NCI-H82 (cell line): ENCODE results near the gene CDH15.

ENCODE experiments used
- DNase-seq: peaks from one replicate; lab custom pipeline; 2025; lab: John Stamatoyannopoulos, UW

The CDH15 gene

DNA sequence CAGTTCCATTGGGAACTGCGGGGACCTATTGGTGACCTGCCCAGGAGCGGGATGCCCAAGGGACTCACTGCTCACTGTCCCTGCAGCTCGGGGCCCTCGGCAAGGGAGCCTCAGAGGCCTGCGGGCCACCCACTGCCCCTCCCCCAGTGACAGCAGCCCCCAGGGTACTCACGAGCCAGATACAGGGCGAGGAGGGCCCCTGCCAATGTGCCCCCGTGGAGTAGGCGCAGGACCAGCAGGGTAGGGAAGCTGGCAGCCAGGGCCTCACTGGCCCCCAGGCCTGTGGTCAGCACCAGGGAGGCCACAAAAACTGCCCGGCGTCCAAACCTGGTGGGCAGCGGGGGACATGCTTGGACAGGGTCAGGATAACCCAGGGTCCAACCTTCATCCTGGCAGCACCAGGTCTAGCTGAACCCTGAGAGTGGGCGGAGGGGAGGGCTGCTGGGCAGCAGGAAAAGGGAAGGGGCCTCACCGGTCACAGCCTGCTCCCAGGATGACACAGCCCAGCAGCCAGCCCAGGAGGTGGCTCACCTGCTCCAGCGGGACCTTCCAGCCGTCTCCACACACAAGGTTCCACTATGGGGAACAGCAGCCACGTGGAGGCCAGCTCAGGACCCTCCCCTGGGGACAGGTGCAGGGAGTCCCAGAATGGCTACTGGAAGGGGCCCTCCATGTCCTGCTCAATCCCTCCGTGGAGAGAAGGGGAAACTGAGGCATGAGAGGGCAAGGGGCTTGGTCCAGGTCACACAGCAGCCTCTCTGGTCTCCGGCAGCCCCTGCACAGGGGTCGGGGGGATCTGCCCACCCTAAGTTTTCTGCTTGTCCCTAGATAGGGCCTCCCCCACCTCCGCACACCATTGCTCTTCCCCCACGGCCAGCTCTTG, 27.9 kb downstream of the CDH15 start:
- no peak for DNase-seq

DNA sequence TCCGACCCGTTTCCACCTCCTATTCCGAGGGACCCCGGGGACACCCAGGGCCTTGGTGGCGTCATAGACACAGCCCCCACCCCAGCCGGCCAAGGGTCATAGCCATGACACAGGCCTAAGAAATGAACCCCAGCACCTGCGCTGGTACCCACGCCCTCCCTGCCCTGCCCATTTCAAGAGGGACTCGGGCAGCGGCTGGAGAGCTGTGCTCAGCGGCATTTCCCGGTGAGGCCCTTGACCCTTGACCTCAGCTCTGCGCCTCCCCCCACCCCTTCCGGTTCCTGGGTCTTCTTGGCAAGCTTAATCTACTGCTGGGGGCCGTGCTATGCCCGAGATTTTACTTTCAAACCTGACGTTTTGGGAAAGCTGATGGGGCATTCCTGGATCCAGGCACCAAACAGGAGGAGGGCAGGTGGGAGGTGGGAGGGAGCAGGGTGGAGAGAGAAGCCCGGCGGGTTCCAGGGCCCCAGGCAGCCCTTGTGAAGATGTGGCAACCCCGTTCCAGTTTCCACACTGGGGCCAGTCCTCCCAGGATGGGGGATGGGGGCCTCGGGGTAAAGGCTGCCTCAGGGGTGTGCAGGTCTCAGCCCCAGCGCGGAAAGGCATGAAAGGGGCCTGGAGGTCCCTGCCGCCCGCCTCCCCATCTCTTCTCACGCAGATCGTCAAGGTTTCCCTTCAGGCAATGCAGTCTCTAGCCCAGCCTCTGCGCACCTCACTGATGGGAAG, 28.7 kb downstream of the CDH15 start, which contains the start of gene SLC22A31:
SLC22A31 (minus strand) TSS at position 414 of the 726 bp plus-strand sequence; CDS start at position 378, 36 bp downstream.
- no peak for DNase-seq

DNA sequence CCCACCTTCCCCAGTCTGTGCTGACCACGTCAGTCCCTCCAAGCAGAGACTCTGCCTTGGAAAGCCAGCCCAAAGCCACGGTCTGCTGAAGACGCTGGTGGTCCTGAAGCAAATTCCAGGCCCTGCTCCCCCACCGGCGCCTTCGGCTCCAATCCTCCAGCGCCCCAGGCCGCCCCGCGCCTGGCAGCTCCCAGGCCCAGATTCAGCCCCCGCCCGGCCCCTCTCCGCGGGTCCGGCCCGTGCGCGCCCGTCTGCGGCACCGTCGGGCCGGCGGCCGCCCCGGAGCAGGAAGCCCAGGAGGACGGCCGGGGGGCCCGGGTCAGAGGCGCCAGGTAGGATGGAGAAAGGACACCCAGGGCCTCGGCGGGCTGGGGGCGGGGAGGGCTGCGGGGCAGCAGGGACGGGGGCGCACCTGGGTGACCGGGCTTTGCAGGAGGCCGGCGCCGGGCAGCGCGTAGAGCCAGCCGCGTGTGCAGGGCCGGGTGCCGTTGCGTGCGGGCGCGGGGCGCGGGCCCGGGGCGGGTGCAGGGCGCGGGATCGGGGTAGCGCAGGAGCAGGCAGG, 29.4 kb downstream of the CDH15 start:
- DNase-seq = no peak

DNA sequence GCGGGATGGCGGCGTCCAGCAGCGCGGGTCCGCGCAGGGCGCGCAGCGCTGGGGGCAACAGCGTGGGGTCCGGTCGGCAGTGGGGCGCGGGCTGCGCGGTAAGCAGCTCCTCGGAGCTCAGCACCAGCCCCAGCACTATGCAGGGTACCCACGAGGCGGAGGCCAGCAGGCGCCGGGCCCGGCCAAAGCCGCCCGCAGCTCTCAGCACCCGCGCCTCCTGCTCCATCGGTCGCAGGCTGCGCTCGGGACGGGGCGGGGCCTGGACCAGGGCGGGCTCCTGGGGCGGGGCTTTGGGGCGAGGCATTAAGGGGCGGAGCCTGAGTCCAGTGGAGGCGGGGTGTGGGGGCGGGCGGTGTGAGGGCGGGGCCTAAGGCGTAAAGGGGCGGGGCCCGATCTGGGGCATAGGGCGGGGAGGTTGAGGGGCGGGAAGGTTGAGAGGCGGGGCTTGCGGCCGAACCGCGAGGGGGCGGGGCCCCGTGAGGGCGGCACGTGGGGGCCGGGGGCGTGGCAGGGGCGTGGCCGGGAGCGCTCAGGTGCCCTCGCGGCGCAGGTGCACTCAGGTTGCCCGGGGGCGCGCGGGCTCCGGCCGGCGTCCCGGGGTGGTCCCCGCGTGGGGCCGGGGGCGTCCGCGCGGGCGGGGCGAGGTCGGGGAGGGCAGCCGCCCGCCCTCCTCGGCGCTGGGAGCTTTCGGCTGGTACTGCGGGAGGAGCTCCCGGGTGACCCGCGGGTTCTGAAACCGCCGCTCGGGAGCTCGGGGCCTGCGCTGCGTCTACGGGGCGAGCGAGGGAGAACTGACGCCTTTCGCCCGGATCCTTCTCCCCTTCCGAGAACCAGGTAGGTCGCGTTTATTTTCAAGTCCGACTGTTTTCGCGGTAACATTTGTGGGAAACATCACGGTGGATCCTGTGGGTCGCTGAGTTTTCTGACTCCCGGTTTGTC, 30.2 kb downstream of the CDH15 start:
- peak; percentile 88 for DNase-seq

DNA sequence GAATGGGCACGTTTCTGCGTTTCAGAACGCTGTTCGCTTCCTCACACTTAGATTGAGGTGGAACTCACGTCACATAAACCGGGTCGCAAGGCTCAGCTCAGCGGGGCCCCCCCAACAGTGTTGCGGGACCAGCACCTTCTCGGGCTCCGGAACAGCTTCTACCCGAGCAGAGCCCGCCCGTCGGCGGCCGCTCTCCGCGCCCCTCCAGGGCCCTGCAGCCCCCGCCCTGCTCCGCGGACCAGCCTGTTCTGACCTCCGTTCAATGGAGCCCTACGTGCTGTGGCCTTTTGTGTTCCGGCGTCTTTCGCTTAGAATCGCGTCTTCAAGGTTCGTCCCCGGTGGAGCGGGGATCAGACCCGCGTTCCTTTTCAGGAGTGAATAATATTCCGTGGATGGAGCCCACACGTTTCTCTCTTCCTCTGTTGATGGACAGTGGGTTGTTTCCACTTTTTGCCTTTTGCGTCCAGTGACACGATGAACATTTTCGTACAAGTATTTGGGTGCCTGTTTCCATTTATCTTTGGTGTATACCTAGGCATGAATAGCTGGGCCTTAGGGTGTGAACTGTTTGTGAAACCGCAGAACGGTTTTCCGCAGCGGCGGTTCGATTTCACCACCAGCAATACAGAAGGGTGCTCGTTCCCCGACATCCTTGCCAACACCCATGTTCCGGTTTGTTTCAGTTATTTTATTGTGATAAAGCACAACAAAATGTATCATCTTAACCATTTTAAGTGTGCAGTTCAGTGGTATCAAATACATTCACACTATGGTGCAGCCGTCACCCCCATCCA, 31.1 kb downstream of the CDH15 start:
- DNase-seq = no peak

DNA sequence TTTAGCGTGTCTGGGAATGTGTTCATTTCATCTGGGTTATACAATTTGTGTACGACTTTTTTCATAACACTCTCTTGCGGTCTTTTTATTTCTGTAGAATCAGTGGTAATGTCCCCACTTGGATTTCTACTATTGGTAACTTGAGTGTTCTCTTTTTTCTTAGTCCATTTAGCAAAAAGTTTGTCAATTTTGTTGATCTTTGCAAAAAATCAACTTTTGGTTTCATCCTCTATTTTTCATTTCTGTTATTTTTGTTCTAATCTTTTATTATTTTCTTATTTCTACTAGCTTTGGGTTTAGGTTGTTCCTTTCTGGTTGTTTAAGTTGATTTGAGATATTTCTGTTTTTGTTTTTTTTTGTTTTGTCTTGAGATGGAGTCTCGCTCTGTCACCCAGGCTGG, 36.4 kb downstream of the CDH15 start:
- no peak for DNase-seq

DNA sequence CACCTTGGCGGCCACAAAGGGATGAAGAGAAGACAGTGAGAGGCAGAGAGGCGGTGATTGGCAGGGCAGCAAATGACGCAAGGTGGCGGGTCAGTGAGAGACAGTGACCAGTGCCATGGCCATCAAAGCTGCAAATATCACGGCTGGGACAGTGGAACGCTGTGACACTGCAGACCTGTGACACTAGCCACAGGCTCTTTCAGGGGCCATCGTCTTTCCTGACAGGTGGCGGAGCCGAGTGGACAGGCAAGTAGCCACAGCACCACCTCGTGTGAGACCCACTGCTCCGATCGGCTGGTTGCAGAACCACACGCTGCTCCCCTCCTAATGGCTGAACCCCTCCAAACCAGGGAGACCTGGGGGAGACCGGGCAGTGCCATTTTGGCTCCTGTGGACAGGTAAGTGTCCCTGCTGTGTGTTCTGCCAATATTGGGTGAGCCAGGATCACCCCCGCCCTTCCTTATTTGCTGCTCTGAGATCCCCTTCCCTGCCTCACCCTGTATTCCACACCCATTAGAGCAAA, 38.0 kb downstream of the CDH15 start:
- no peak for DNase-seq

DNA sequence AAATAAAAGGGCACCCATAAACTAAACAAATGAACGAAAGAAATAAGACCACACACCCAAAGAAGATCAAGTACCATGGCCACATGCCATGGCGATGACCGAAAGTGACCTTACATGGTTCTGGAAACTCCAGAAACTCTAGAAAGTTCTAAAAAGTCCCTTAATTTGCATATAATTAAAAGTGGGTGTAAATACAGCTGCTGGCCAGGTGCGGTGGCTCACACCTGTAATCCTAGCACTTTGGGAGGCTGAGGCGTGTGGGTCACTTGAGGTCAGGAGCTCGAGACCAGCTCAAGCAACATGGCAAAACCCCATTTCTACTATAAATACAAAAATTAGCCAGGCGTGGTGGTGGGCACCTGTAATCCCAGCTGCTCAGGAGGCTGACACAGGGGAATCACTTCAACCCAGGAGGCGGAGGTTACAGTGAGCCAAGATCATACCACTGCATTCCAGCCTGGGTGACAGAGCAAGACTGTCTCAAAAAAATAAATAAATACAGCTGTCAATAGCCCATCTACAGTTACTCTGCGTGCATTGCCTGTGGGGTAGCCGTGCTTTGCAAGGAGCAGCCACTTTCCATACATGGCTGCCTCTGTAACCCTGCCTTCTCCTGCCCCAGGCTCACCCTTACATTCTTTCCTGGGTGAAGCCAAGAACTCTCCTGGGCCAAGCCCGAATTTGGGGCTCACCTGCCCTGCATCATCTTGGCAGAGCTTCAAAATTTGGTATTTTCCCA, 38.8 kb downstream of the CDH15 start:
- DNase-seq = no peak

DNA sequence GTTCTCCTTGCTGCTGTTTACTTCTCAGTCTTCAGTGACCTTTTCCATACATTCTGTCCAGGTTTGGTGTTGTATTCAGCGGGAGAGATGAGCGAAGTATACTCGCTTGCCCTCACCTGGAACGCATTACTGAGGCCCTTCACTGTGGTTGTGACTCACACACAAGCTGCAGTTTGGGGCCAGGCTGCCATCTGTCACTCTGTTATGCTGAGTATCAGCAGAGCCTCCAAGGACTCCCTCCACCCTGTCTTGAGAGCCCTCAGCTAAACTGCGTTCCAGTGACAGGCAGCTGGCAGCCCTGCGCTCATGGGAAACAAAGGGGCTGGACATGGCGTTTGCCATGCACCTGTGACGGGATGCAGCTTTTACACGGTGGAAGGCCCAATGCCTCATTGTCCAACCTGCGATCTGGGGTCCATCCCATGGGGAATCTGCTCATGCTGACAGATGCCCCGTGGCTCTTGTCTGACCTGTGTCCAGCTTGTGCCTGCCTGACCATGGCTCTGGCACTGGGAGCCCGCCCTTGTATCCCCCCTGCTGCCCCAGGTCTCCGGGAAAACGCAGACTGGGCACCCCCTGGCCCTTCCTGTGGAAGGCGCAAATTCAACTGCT, 39.5 kb downstream of the CDH15 start:
- DNase-seq = peak; percentile 82

DNA sequence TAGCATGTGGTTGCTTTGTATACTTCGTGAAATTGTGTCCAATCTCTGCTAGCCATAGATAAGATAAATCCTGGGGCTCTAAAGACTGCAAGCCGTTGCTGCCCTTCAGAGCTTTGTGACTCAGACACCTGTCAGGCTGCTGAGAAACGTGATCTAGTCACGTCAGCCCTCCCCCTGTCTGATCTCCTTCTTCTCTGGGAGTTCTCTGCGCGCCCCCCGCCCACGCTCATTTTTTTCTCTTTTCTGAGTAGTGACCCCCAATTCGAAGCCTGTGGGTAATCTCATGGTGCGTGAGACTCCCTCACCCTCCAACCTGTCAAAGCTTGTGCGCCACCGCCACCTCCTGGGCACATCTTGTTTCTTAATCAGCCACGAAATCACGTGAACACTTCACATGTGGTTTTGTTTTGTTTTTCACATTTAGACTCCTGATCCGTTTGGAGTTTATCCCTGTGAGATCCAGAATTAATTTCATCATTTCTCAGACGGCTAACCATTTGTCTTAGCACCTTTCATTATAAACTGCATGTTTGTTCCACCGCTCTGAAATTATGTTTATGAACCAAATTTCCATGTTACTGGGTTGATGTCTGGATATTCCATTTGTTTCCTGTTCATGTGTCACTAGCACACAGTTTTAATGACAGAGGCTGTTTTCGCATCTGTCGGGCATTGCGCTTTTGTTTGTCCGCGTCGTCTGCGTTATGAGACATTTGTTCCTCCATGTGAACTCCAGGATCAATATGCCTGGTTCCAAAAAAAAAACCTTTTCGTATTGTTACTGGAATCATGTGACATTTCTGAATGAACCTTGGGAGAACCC, 45.0 kb downstream of the CDH15 start:
- peak; percentile 83 for DNase-seq

DNA sequence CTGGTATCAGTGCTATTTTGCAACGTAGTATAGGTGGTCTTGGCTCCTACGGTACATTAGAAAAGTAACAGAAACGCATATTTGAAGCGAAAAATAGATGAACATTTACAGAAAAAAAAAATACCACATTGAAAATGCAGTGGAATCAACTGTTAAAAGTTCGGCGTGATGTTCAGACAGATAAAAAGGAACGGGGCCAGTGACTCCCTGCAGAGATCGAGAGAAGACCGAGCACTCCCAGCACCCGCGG, 45.5 kb downstream of the CDH15 start:
- DNase-seq = no peak

DNA sequence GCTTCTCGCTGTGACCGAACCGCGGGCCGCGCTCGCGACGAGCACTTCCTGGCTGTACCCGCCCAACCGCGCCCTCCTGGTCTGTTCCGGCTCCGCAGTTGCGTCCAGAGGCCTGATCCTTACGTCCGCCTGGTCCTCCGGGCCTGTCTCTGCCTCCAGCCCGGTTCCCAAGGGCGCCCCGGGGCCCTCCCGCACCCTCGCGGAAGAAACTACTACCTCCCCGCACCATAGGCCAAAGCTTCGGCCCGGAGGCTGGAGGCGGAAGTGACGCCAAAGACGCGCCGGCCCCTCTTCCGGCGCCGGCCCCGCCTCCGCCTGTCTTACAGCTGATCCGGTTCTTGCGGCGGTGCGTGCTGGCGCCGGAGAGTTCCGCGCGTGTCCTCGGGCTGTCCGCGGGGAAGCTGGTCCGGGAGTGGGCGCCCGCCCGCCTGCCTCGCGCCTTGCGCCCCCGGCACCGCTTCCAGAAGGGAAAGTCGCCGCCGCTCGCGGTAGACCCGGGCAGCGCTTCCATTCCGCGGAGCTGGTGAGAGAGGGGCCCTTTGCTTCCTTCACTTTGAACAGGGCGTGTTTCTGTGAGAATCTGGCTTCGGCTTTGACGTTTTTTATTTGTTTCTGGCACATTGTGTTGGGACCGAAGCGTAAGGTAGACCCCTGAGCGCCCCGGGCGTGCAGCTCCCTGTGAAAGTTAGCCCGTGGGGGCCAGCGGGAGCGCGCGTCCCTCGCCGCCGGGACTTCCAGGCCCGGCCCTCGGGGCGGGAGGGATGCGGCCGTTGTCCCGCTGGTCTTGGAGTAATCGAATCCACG, 46.0 kb downstream of the CDH15 start, which contains the start of gene ZNF778:
ZNF778 (plus strand) TSS at position 316 of the 804 bp plus-strand sequence. CDS start 3,425 bp downstream, outside the sequence.
- peak; percentile 86 for DNase-seq

DNA sequence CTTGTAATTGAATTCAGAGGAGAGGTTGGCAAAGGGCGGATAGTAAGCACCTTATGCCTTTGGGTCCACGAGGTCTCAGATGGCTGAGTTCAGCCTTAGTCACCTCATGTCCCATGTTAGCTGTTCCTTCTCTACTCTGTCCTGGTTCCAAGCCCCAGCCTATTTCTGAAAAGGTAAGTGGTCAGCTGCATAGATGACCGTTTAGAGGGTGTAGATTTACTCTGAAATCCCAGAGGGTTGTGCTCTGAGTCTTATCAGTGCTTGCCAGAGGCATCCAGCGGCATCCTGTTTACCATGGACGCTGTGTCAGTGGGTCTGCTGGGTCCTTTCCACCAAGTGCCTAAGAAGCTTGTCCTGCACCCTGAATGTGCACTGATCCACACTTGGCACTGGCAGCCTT, 47.8 kb downstream of the CDH15 start:
- no peak for DNase-seq

DNA sequence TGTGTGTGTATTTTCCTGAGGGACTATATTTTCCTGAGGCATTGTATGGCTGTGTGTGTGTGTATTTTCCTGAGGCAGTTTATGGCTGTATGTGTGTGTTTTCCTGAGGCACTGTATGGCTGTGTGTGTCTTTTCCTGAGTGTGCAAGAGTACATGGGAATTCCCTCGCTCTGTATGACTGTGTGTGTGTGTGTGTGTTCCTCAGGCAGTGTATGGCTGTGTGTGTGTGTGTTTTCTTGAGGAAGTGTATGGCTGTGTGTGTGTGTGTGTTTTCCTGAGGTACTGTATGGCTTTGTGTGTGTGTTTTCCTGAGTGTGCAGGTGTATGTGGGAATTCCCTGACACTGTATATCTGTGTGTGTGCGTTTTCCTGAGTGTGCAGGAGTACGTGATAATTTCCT, 50.1 kb downstream of the CDH15 start:
- DNase-seq = no peak

DNA sequence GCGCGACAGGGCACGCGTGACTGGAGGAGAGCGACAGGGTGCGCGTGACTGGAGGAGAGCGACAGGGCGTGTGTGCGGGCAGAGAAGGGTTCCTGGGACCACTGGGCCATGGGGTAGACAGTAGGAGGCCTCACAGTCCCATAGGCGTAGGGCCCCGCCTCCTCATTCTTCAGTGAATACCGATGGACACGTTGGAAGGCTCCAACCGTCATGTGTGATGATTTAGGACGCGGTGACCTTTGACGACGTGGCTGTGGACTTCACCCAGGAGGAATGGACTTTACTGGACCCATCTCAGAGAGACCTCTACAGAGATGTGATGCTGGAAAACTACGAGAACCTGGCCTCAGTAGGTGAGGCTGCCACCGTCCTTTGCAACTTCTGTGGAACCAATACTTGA, 51.4 kb downstream of the CDH15 start:
- no peak for DNase-seq

DNA sequence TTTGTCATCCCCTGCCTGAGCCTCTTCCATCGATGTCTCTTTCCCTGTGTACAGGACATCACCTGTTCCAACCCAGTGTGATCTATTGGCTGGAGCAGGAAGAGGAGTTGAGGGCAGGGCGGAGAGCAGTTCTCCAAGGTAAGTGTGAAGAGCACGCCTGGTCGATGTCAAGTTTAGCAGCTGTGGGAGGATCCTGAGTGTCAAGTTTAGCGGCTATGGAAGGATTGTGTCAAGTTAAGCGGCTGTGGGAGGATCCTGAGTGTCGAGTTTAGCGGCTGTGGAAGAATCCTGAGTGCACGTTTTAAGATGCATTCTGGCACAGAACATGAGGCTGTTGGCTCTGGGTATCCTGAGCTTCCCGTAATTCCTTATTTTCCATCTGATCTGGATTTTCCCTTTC, 53.1 kb downstream of the CDH15 start:
- DNase-seq = no peak

DNA sequence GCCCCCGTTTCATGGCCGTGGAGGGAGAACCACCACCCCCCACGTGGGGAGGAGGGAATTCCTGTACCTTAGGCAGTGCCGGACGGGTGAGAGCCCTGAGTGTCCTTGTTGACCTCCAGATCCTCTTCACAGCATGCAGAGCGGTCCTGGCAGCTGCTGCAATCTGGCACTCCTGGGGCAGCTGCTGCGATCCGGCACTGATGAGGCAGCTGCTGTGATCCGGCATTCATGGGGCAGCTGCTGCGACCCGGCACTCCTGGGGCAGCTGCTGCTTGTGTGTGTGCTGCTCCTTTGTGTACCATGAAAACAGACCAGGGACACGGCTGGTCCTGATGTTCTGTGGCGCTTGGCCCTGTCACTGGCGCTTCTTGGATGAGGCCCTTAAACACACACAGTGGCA, 58.7 kb downstream of the CDH15 start:
- DNase-seq = no peak

DNA sequence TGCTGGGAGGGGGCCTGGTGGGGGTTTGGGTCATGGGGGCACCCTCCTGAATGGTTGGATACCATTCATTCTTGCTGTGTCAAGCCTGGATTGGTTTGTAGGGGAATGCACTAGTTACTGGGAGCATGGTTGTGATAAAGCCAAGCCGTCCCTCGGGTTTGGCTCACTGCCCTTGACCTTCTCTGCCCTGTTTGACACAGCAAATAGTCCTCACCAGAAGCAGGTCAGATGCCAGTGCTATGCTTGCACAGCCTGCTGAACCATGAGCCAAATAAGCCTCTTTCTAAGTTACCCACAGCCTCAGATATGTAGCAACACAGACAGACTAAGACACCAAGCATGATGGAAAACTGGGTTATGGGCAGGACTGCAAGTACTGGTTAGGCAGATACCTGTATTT, 60.6 kb downstream of the CDH15 start:
- no peak for DNase-seq
